ENCODE data around the gene FFAR2.
"Not testable (repeated sequence)": the region's sequence is repeated elsewhere in the genome, so short reads cannot be mapped to it uniquely, and the experiment has no call there.

FFAR2 gene

GRCh38 chr19:35460608-35461007, 12.6 kb downstream of the FFAR2 start:
- no peak for TF ChIP-seq CTCF (IDR thresholded peaks at IDR 0.05; ENCODE audit: low read depth, low read length, missing control alignments)
- no peak for DNase-seq (ENCODE audit: extremely low read depth, low read depth)
- no peak overlapping the region for H3K4me3 ChIP-seq (replicated peaks; ENCODE audit: low read depth, low read length)

- no peak for TF ChIP-seq CTCF (IDR thresholded peaks at IDR 0.05; ENCODE audit: low read depth, low read length, missing control alignments)
- H3K4me3 ChIP-seq (replicated peaks; ENCODE audit: low read depth, low read length) = no peak overlapping the region
- no peak for DNase-seq (ENCODE audit: extremely low read depth, low read depth)
Observed at GRCh38 chr19:35461060-35461459, 13.0 kb downstream of the FFAR2 start.

- DNase-seq (ENCODE audit: extremely low read depth, low read depth) = not testable (repeated sequence)
Observed at GRCh38 chr19:35461788-35462187, 13.7 kb downstream of the FFAR2 start.

GRCh38 chr19:35462476-35462953, 14.5 kb downstream of the FFAR2 start:
- no peak for TF ChIP-seq CTCF (IDR thresholded peaks at IDR 0.05; ENCODE audit: low read depth, low read length, missing control alignments)
- H3K4me3 ChIP-seq (replicated peaks; ENCODE audit: low read depth, low read length) = no peak overlapping the region
- no peak for DNase-seq (ENCODE audit: extremely low read depth, low read depth)

More at GRCh38 chr19:35461788-35462187, 13.7 kb downstream of the FFAR2 start:
- H3K4me3 ChIP-seq (replicated peaks; ENCODE audit: low read depth, low read length) = not testable (repeated sequence)

GRCh38 chr19:35462956-35463355, 14.9 kb downstream of the FFAR2 start:
- H3K4me3 ChIP-seq (replicated peaks; ENCODE audit: low read depth, low read length); DNase-seq (ENCODE audit: extremely low read depth, low read depth): not testable (repeated sequence)

- DNase-seq (ENCODE audit: extremely low read depth, low read depth) = no peak
- TF ChIP-seq CTCF (IDR thresholded peaks at IDR 0.05; ENCODE audit: low read depth, low read length, missing control alignments) = no peak
- no peak overlapping the region for H3K4me3 ChIP-seq (replicated peaks; ENCODE audit: low read depth, low read length)
Observed at GRCh38 chr19:35466259-35466658, 18.2 kb downstream of the FFAR2 start.

- peak; percentile 51 for TF ChIP-seq CTCF (IDR thresholded peaks at IDR 0.05; ENCODE audit: low read depth, low read length, missing control alignments)
- no peak overlapping the region for H3K4me3 ChIP-seq (replicated peaks; ENCODE audit: low read depth, low read length)
- no peak for DNase-seq (ENCODE audit: extremely low read depth, low read depth)
Observed at GRCh38 chr19:35468637-35469036, 20.6 kb downstream of the FFAR2 start.

- H3K4me3 ChIP-seq (replicated peaks; ENCODE audit: low read depth, low read length) = no peak overlapping the region
- TF ChIP-seq CTCF (IDR thresholded peaks at IDR 0.05; ENCODE audit: low read depth, low read length, missing control alignments) = no peak
- no peak for DNase-seq (ENCODE audit: extremely low read depth, low read depth)
Observed at GRCh38 chr19:35470128-35470527, 22.1 kb downstream of the FFAR2 start.

GRCh38 chr19:35471075-35471474, 23.0 kb downstream of the FFAR2 start:
- not testable (repeated sequence) for DNase-seq (ENCODE audit: extremely low read depth, low read depth); H3K4me3 ChIP-seq (replicated peaks; ENCODE audit: low read depth, low read length)

Data from HFF-Myc (cell line).